Measurements from ENCODE around the gene RETREG3. TPM values are rescaled to one million over a fixed set of nuclear protein-coding genes. Genes with fewer than 3 reads are reported as not detected.

RETREG3 gene, protein sequence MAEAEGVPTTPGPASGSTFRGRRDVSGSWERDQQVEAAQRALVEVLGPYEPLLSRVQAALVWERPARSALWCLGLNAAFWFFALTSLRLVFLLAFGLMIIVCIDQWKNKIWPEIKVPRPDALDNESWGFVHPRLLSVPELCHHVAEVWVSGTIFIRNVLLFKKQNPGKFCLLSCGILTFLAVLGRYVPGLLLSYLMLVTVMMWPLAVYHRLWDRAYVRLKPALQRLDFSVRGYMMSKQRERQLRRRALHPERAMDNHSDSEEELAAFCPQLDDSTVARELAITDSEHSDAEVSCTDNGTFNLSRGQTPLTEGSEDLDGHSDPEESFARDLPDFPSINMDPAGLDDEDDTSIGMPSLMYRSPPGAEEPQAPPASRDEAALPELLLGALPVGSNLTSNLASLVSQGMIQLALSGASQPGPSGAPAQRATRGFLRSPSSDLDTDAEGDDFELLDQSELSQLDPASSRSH
- 23.5 to 29.0 TPM (median 26.5 TPM) in 5 replicates for total RNA-seq (2022; extraction: Qiagen RNA extraction)

DNA sequence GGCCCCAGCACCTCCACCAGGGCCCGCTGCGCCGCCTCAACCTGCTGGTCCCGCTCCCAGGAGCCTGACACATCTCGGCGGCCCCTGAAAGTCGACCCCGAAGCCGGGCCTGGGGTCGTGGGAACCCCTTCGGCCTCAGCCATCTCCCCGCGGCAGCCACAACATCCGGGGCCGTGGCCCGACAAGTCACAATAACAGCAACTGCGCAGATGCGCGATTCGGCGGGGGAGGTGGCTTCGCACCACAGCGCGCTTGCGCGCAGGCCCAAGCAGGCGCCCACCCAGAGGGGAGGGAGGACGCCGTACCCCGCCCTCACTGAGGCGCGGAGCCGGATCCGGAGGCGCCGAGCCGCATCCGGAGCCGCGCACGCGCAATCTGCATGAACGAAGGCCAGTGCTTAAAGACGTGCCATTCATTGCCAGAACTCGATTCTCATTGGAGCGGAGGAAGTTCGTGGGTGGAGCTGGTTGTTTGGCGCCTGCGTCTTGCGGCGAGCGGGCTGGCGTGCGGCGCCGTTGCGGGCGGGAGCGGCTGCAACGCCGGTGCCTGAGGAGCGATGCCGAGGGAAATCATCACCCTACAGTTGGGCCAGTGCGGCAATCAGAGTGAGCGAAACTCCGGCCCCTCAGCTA lies at the start of gene RETREG3, which contains the start of gene TUBG1:
TSS of gene RETREG3 (minus strand) at position 193 of the 632 bp plus-strand sequence. CDS start at position 143, 50 bp downstream.
TSS of gene TUBG1 (plus strand) at position 502 of the 632 bp plus-strand sequence. CDS start at position 557, 55 bp downstream.

DNA sequence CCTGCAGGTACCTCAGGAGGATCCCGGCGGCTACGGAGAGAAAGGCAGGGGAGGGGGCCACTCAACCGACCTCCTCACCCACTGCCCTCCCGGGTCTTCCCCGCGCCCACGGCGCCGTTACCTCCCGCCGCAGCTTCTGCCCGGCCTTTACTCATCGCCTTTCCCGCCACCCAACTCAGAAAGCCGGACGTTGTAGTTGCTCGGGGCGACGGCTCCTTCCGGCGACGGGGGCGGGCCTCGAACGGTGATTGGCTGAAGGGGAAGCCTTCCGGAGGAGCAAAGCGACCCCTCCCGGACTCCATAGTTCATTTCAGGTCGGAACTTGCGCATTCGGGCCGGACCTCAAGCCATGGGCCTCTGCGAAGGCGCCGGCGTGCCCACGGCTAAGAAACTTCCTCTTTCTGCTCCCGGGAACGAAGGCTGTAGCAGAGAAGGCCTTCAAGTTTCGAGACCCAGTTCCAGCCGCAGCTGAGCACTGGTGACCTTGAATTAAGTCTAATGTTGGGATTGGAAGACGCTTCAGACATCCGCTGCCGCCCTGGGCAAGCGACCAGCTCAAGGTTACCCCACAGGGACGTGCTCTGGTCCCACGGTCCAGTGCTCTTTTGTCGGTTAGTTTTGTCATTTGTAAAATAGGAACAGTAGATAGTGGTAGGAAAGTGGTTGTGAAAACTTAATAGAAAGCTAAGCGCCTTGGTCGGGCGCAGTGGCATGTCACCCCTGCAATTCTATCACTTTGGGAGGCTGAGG lies 31.5 kb downstream of the RETREG3 start, which contains the start of gene PSMC3IP:
TSS of gene PSMC3IP (minus strand) at position 198 of the 750 bp plus-strand sequence. CDS start at position 155, 43 bp downstream.

DNA sequence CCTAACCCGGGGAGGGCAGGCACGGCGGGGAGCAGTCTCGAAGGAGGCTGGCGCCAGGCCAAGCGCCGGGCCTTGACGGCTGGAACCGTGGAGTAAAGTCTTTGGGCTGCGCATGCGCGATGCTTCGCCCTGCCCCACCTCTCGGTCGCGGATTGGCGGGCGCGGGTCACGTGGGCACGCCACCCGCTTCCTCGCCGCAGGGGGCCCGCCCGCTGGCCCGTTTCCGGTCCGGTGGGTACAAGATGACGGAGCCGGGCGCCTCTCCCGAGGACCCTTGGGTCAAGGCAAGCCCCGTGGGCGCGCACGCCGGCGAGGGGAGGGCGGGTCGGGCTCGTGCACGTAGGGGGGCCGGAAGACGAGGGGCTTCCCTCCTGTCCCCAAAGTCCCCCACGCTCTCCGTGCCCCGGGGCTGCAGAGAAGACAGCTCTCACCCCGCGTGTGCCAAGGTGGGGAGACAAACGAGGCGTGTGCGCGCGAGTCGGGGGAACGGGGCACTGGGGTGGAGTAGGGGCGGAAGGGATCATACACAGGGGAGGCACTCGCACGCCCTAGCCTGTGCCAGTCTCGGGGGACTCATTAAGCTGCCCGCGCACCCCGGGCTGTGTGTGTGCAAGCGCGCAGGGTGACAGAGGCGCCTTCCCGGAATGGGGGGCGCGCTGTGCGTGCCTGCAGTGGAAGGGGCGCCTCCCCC lies 42.1 kb downstream of the RETREG3 start, which contains the start of gene MLX:
TSS of gene MLX (plus strand) at position 218 of the 691 bp plus-strand sequence. CDS start at position 243, 25 bp downstream.

DNA sequence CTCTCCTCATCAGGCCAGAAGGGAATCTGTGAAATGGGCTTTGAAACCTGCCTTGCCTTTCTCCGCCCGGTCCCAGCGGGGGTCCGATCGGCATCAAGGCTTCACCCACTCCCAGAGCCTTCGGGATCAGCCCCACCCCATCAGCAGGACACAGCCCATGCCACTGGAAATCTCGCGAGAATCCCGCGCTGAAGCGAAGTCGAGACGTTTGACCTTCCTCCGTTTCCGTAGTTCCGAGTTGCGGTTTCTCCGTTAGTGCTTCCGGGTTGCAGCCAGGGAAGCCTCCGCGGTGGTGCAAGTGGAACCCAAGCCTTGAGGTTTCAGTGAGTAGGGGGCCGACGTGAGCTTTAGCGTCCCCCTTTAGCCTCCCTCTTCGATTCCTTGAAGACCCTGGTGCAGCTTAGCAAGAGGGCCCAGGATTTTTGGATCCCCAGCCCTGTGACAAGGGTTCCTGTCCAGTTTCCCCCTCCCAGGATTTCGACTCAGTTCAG lies 47.2 kb downstream of the RETREG3 start, which contains the start of gene COASY:
TSS of gene COASY (plus strand) at position 252 of the 491 bp plus-strand sequence. CDS start 475 bp downstream, outside the sequence.

DNA sequence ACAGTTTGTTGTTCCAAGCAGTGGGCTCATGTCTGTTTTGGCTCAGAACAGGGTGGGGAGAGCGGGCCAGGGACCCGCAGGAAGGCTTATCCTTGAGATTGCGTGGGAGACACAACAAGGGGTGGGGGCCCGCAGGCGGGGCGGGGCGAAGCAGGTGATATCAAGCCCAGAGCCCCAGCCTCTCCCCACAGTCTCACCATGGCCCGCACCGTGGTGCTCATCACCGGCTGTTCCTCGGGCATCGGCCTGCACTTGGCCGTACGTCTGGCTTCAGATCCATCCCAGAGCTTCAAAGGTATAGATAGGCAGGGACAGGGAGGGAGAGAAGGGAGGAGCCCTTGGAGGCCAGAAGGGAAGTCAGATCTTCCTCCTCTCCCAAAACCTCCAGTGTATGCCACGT lies 56.4 kb downstream of the RETREG3 start, which contains the start of gene HSD17B1:
TSS of gene HSD17B1 (plus strand) at position 188 of the 400 bp plus-strand sequence. CDS start at position 199, 11 bp downstream.

DNA sequence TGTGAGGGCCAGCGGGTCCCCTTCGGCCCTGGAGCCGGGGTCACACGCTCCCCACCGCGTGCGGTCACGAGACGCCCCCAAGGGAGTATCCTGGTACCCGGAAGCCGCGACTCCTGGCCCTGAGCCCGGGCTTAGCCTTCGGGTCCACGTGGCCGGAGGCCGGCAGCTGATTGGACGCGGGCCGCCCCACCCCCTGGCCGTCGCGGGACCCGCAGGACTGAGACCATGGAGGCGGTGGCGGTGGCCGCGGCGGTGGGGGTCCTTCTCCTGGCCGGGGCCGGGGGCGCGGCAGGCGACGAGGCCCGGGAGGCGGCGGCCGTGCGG lies 73.2 kb downstream of the RETREG3 start, which contains the start of gene NAGLU:
TSS of gene NAGLU (plus strand) at position 194 of the 324 bp plus-strand sequence. CDS start at position 226, 32 bp downstream.

Other genes starting within 250 kb of the RETREG3 start
- gene STAT3, start 220.9 kb downstream of the RETREG3 start, total RNA-seq (2022; extraction: Qiagen RNA extraction): 68.0 to 74.3 TPM (median 72.2 TPM) in 5 replicates
- 387 to 420 TPM (median 390 TPM) in 5 replicates for gene CAVIN1, start 186.1 kb downstream of the RETREG3 start, total RNA-seq (2022; extraction: Qiagen RNA extraction)
- 29.3 to 42.1 TPM (median 36.0 TPM) in 5 replicates for gene ATP6V0A1, start 150.5 kb downstream of the RETREG3 start, total RNA-seq (2022; extraction: Qiagen RNA extraction)
- 34.3 to 48.3 TPM (median 46.9 TPM) in 5 replicates for gene NAGLU, start 73.1 kb downstream of the RETREG3 start, total RNA-seq (2022; extraction: Qiagen RNA extraction)
- gene HSD17B1, start 56.5 kb downstream of the RETREG3 start, total RNA-seq (2022; extraction: Qiagen RNA extraction): 0.95 to 1.8 TPM (median 1.5 TPM) in 5 replicates
- gene COASY, start 47.2 kb downstream of the RETREG3 start, total RNA-seq (2022; extraction: Qiagen RNA extraction): 103 to 126 TPM (median 118 TPM) in 5 replicates
- 58.2 to 62.5 TPM (median 61.8 TPM) in 5 replicates for gene MLX, start 42.3 kb downstream of the RETREG3 start, total RNA-seq (2022; extraction: Qiagen RNA extraction)
- gene PSMC3IP, start 31.6 kb downstream of the RETREG3 start, total RNA-seq (2022; extraction: Qiagen RNA extraction): 30.0 to 33.0 TPM (median 31.6 TPM) in 5 replicates
- 134 to 147 TPM (median 139 TPM) in 5 replicates for gene TUBG1, start 309 bp upstream of the RETREG3 start, total RNA-seq (2022; extraction: Qiagen RNA extraction)
- 15.2 to 22.9 TPM (median 20.9 TPM) in 5 replicates for gene TUBG2, start 49.9 kb upstream of the RETREG3 start, total RNA-seq (2022; extraction: Qiagen RNA extraction)
- gene PLEKHH3, start 67.6 kb upstream of the RETREG3 start, total RNA-seq (2022; extraction: Qiagen RNA extraction): 9.6 to 17.7 TPM (median 16.1 TPM) in 5 replicates
- gene CCR10, start 72.5 kb upstream of the RETREG3 start, total RNA-seq (2022; extraction: Qiagen RNA extraction): 0.25 to 0.35 TPM (median 0.29 TPM) in 5 replicates
- 4.5 to 5.6 TPM (median 5.0 TPM) in 5 replicates for gene CNTNAP1, start 73.2 kb upstream of the RETREG3 start, total RNA-seq (2022; extraction: Qiagen RNA extraction)
- gene EZH1, start 135.7 kb upstream of the RETREG3 start, total RNA-seq (2022; extraction: Qiagen RNA extraction): 8.9 to 13.0 TPM (median 11.9 TPM) in 5 replicates
- 0.51 to 1.3 TPM (median 1.2 TPM) in 5 replicates for gene RAMP2, start 151.9 kb upstream of the RETREG3 start, total RNA-seq (2022; extraction: Qiagen RNA extraction)
- 123 to 126 TPM (median 124 TPM) in 5 replicates for gene VPS25, start 164.1 kb upstream of the RETREG3 start, total RNA-seq (2022; extraction: Qiagen RNA extraction)
- gene WNK4, start 171.2 kb upstream of the RETREG3 start, total RNA-seq (2022; extraction: Qiagen RNA extraction): 0.91 to 1.6 TPM (median 1.2 TPM) in 5 replicates
- 112 to 138 TPM (median 133 TPM) in 5 replicates for gene COA3, start 189.3 kb upstream of the RETREG3 start, total RNA-seq (2022; extraction: Qiagen RNA extraction)
- gene CNTD1, start 189.5 kb upstream of the RETREG3 start, total RNA-seq (2022; extraction: Qiagen RNA extraction): 0.03 to 0.06 TPM (median 0.04 TPM) in 4 of 5 replicates, not detected in the other
- gene BECN1, start 214.9 kb upstream of the RETREG3 start, total RNA-seq (2022; extraction: Qiagen RNA extraction): 78.1 to 101 TPM (median 79.7 TPM) in 5 replicates
- 220 to 295 TPM (median 223 TPM) in 5 replicates for gene PSME3, start 224.0 kb upstream of the RETREG3 start, total RNA-seq (2022; extraction: Qiagen RNA extraction)
- gene AOC2, start 235.2 kb upstream of the RETREG3 start, total RNA-seq (2022; extraction: Qiagen RNA extraction): 1.7 to 2.7 TPM (median 1.8 TPM) in 5 replicates
- 1.0 to 1.6 TPM (median 1.3 TPM) in 5 replicates for gene AOC3, start 241.8 kb upstream of the RETREG3 start, total RNA-seq (2022; extraction: Qiagen RNA extraction)

Data from A549 treated with AZD2906 at 1 μM for 4 hours (cell line).